Stimulated activated naive CD4-positive, alpha-beta T cell treated with Interleukin-2 at 50 U/mL for 16 hours (primary cell): ENCODE data around the gene TRIAP1.

Source experiments
- DNase-seq: peaks from one replicate; lab custom pipeline; 2025; lab: John Stamatoyannopoulos, UW

Gene TRIAP1

GRCh38 chr12:120429368-120429767, 16.8 kb downstream of the TRIAP1 start:
- no peak for DNase-seq

GRCh38 chr12:120428597-120429229, 17.5 kb downstream of the TRIAP1 start:
- DNase-seq, result no peak

- DNase-seq, result no peak
These were observed 20.4 kb downstream of the TRIAP1 start for GRCh38 chr12:120425797-120426196.

GRCh38 chr12:120422892-120423456, 23.2 kb downstream of the TRIAP1 start:
- no peak for DNase-seq

GRCh38 chr12:120421701-120422100, 24.5 kb downstream of the TRIAP1 start:
- DNase-seq, result no peak

- no peak for DNase-seq
These were observed 28.1 kb downstream of the TRIAP1 start for GRCh38 chr12:120417917-120418580.

GRCh38 chr12:120416490-120417216, 29.5 kb downstream of the TRIAP1 start:
- DNase-seq, result no peak

GRCh38 chr12:120413901-120414695, 32.1 kb downstream of the TRIAP1 start:
- DNase-seq, result no peak

- DNase-seq, result no peak
These were observed 33.8 kb downstream of the TRIAP1 start for GRCh38 chr12:120412421-120412820.

GRCh38 chr12:120408771-120409170, 37.4 kb downstream of the TRIAP1 start:
- no peak for DNase-seq

- no peak for DNase-seq
These were observed 39.6 kb downstream of the TRIAP1 start for GRCh38 chr12:120406553-120406952.

- no peak for DNase-seq
These were observed 40.1 kb downstream of the TRIAP1 start for GRCh38 chr12:120406069-120406468.

- no peak for DNase-seq
These were observed 41.9 kb downstream of the TRIAP1 start for GRCh38 chr12:120404271-120404670.

GRCh38 chr12:120403869-120404268, 42.3 kb downstream of the TRIAP1 start:
- no peak for DNase-seq

- DNase-seq, result no peak
These were observed 44.0 kb downstream of the TRIAP1 start for GRCh38 chr12:120402217-120402616.

- no peak for DNase-seq
These were observed 46.7 kb downstream of the TRIAP1 start for GRCh38 chr12:120399531-120399930.

GRCh38 chr12:120397824-120398540, 48.2 kb downstream of the TRIAP1 start:
- no peak for DNase-seq

- DNase-seq, result no peak
These were observed 51.5 kb downstream of the TRIAP1 start for GRCh38 chr12:120394483-120395367.
